DMS 273 (cell line): Measurements from ENCODE around the gene PYGB.

ENCODE experiments used
- DNase-seq: peaks from one replicate; lab custom pipeline; 2025; ENCODE audit not compliant: unreplicated experiment; lab: John Stamatoyannopoulos, UW

The PYGB gene

DNA sequence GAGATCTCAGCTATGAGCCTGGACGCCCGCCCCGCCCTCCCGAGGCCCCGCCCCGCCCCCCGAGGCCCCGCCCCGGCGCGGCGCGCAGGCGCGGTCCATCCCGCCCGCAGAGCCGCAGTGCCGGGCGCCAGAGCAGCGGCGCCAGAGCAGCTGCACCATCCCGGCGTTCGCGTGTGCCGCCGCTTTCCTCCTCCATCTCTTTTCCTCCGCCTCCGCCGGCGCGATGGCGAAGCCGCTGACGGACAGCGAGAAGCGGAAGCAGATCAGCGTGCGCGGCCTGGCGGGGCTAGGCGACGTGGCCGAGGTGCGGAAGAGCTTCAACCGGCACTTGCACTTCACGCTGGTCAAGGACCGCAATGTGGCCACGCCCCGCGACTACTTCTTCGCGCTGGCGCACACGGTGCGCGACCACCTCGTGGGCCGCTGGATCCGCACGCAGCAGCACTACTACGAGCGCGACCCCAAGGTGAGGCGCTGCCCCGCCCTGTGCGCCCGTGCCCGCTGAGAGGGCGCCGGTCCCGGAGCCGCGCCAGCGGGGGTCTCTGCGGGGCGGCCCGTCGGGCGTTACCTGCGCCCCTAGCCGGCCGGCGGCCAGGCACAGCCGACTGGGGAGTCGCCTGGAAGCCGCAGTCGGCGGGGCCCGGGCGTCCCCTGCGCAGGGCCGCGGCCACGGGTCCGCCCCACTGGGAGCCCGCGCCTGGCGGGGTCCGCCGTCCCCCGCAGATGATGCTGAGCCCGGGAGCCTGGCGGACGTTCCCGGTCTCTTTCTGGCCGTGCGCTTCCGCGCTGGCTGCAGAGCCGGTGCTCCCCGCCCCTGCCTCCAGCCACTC, at the start of gene PYGB:
TSS of gene PYGB (plus strand) at position 130 of the 830 bp plus-strand sequence. CDS start at position 224, 94 bp downstream.
- DNase-seq, result peak; percentile 95

DNA sequence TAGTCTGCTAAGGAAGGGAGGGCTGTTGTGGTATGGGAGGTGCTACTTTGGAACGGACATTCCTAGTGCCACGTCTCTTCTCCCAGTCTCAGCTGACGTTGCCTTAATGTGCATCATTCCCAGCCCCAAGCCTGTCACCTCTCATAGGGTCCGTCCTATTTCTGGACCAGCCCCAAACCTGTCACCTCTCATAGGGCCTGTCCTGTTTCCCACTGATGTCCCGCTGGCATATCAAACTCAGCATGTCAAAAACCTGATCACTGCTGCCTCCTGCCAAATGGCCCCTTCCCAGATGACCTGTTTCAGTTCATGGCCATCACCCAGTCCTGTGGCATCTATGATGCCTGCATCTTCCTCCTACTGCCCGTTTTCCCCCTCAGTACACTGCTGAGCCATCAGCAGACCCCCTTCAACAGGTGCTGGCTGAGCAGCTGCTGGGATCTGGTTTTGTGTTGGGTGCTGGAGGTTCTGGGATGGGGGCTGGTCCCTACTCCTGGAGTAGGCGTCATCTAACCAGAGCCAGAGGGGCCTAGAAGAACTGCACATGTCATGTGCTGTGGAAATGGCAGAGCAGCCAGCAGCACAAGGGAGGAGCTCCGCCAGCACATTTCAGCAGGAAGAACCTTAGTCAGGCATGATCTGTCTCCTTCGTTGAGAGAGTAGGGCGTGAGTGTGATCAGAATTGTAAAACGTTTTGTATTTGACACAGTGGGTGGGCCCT, 49.1 kb upstream of the PYGB start:
- DNase-seq, result peak; percentile 16

- peak; percentile 81 for DNase-seq
Measured at GRCh38 chr20:25199473-25200260, 48.2 kb upstream of the PYGB start.

DNA sequence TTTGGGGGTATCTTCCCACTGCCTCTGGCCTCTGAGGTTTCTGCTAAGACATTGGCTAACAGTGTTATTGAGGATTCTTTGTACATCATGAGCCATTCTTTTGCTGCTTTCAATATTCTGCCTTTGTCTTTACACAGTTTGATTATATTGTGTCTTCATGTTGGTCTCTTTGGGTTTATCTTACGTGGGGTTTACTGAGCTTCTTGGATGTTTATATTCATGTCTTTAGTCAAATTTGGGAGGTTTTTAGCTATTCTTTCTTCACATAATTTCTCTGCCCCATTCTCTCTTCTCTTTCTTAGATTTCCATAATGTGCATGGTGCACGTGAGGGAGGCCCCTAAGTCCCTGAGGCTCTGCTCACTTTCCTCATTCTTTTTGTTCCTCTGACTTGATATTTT, 44.8 kb upstream of the PYGB start:
- DNase-seq, result no peak

DNA sequence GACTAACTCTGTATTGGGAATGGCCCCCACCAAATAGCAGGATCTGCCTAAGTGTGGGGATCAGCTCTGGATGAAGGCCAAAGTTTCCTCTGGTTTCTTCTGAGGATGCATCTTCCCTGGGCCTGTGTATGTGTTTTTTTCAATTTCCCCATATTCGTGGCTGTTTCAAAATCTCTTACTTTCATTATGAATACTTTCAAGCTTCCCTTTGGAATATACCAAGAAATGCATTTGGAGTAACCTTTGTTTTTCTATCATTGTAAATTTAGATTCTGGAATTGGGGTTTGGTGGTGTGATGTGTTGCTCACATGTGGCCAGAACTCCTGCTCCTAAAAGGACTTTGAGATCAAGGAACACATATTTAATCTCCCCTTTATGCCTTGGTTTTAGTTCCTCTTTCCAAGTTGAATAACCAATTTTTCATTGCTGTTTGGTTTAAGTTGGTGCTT, 44.0 kb upstream of the PYGB start:
- no peak for DNase-seq

GRCh38 chr20:25204550-25205276, 43.2 kb upstream of the PYGB start:
- DNase-seq, result no peak

- no peak for DNase-seq
Measured at GRCh38 chr20:25205277-25206062, 42.4 kb upstream of the PYGB start.

GRCh38 chr20:25206063-25206403, 41.9 kb upstream of the PYGB start:
- DNase-seq, result no peak

- no peak for DNase-seq
Measured at GRCh38 chr20:25206548-25206947, 41.3 kb upstream of the PYGB start.

GRCh38 chr20:25207149-25207959, 40.5 kb upstream of the PYGB start:
- DNase-seq, result no peak

- DNase-seq, result no peak
Measured at GRCh38 chr20:25207960-25208534, 39.8 kb upstream of the PYGB start.

DNA sequence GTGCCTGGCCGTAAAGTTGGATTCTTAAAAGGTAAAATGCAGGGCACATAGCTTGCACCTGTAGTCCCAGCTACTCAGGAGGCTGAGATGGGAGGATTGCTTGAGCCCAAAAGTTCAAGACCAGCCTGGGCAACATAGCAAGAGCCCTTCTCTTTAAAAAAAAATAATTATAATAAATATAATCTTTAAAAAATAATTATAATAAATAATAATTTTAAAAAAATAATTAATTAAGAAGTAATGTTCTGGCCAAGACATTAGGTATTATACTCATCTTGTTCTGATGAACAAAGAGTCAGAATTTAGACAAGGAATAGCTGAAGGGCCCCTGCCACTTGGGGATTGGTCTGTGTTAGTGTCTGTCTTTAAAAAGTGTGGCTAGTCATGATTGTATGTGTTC, 38.5 kb upstream of the PYGB start:
- no peak for DNase-seq

GRCh38 chr20:25209911-25210310, 38.0 kb upstream of the PYGB start:
- DNase-seq, result no peak

DNA sequence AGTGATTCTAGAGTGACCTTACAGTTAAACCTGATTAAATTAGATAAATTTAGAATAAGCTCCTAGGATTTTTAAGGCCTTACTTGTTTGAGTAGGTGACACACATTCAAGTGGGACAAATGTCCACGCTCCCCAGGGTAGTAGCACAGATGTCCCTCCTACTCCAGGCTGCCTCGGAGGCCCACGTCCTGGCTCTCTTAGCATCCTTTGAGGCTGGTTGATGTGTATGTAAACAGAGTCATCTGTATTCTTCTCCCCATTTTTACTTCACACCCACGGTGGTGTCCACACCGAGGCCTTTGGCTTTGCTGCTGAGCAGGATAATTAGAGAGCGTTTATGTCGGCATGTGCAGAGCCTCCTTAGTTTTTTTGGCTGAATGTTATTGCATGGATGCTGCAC, 36.6 kb upstream of the PYGB start:
- DNase-seq, result no peak

GRCh38 chr20:25212242-25212641, 35.6 kb upstream of the PYGB start:
- DNase-seq, result no peak

GRCh38 chr20:25213566-25214425, 34.1 kb upstream of the PYGB start:
- DNase-seq, result no peak

DNA sequence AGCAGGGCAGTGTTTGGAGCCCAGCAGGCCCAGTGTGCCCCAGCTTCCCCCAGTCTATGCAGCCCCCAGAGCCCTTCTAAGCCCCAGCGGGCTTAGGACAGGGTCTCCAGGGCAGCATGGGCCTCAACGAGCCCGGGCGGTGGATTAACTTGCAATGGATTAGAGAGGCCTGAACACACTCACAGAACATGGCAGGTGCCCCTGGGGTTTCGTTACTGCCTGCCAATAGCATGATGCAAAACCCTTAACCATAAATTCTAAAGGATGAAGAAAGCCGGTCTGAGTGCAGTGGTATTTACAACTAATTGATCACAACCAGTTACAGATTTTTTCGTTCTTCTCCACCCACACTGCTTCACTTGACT, 33.5 kb upstream of the PYGB start:
- DNase-seq, result no peak

DNA sequence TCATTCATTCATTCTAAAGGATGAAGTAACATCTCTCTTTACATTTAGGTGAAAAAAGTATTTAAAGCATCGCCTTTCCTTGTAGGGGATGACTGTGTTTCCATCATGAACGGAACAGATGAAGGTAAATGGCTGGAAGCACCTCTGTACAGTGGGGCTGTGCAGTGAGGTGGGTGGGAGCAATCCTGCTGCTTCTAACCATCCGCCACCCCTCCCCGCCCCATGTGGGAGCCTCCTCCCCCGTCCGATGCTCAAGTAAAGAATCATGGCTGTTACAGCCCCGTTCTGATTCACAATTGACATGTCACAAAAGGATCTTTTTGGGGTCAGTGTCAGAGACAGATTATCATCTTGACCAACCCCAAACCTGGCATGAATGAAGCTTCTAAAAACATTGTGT, 33.1 kb upstream of the PYGB start:
- no peak for DNase-seq
